Measurements from ENCODE around the gene DDX27. TPM values are rescaled to one million over a fixed set of nuclear protein-coding genes. Genes with fewer than 3 reads are reported as not detected.

Gene DDX27
- total and polyA plus RNA-seq, 2 of the 8 experiments (the other 6 are each of a cell fraction or from before 2014, with no cell fraction given) = 42.7 to 51.0 TPM

GRCh38 chr20:49186535-49187329, 32.5 kb upstream of the DDX27 start:
- DNase-seq (ENCODE audit: low read depth in 1 of 2, low spot score in 2 of 2) (no peak), FAIRE-seq (no peak)
- H4K5ac ChIP-seq (ENCODE audit: insufficient read length, low read depth, low read length) = no peak overlapping the region
- H3K23ac ChIP-seq (ENCODE audit: insufficient read length) = no peak overlapping the region
- 22% methylated on average over 19 of the region's 19 CpGs; no CpG with 5 or more reads in 1 of the 2 experiments for WGBS, 2 experiments (ENCODE audit: extremely low coverage in 1 of 2, insufficient coverage in 1 of 2, insufficient read length in 1 of 2, insufficient replicate concordance in 2 of 2, low coverage in 1 of 2, low lambda C conversion rate in 2 of 2, missing lambda C conversion rate in 1 of 2)
- H2BK12ac ChIP-seq (ENCODE audit: low read depth, low read length) = no peak overlapping the region
- no peak overlapping the region for H2BK20ac ChIP-seq (ENCODE audit: low read length)
- no peaks in the 10 kb centered on the region; a peak in 1 of 8 replicates for H3K36me3 ChIP-seq (ENCODE audit: control insufficient read depth in 2 of 4, insufficient read depth in 4 of 4, low read length in 3 of 4)
- no peak overlapping the region for H2BK120ac ChIP-seq (replicated peaks; ENCODE audit: low read depth, low read length)
- peaks cover 0 to 4% (median 0%) of the 10 kb centered on the region in 4 experiments; a peak in 3 of 7 replicates for H3K4me1 ChIP-seq (replicated peaks in 1 of 4; ENCODE audit: control insufficient read depth in 3 of 4, insufficient read depth in 4 of 4, low read length in 3 of 4)
- H3K14ac ChIP-seq (ENCODE audit: insufficient read length) = no peak overlapping the region
- no peak overlapping the region for H2AK5ac ChIP-seq (ENCODE audit: low read depth, low read length)
- H3K4me3 ChIP-seq (ENCODE audit: extremely low read depth in 1 of 4, insufficient read depth in 2 of 4, low read depth in 3 of 4, low read length in 4 of 4) = peak overlapping the region; percentile 77 to 86 (median 80)
- ChIA-PET CTCF (ENCODE audit: partially characterized antibody) (interaction anchor here (1.1 to 1.6 kb wide), 2 partner anchors 16 to 30 kb away, joined by 3 to 6 read pairs; no protein-coding TSS in a partner anchor), POLR2A (ENCODE audit: partially characterized antibody) (interaction anchor here (1.0 to 2.1 kb wide), 7 partner anchors 9 to 140 kb away, joined by 3 to 8 read pairs (median 5); partner anchors contain the start of gene DDX27)
- no peaks in the 10 kb centered on the region for H3K9me3 ChIP-seq (ENCODE audit: insufficient read depth in 2 of 2, low read depth in 1 of 2, low read length in 1 of 2)
- TF ChIP-seq RBBP5 (IDR thresholded peaks at IDR 0.05; ENCODE audit: borderline replicate concordance, low read depth, low read length) = 0 out of 2 replicates have a peak, but pooled peaks have one; percentile 22
- TF ChIP-seq SIN3A (conservative IDR thresholded peaks at IDR 0.05 in 1 of 2, IDR thresholded peaks at IDR 0.05 in 1 of 2; ENCODE audit: low read depth in 1 of 2, low read length in 2 of 2) = peak; percentile 24 to 39; a peak in 1 of 4 replicates
- no peak for TF ChIP-seq SRF (IDR thresholded peaks at IDR 0.05; ENCODE audit: low read depth, low read length)
- no peak overlapping the region for H2BK15ac ChIP-seq (ENCODE audit: low read length)
- H3K79me2 ChIP-seq (ENCODE audit: control insufficient read depth in 1 of 2, insufficient read depth in 2 of 2, low read length in 2 of 2) = peaks cover 27 to 57% of the 10 kb centered on the region in 2 experiments
- H3K9ac ChIP-seq (replicated peaks in 1 of 4; ENCODE audit: extremely low read depth in 1 of 4, low read depth in 3 of 4, low read length in 3 of 4) = peak overlapping the region in 3 of 4 experiments; percentile 68 to 87 (median 82); a peak in 4 of 7 replicates
- no peak overlapping the region for H4K8ac ChIP-seq (ENCODE audit: extremely low read depth, insufficient read depth, low read length)
- peaks cover 4% of the 10 kb centered on the region for H3K79me1 ChIP-seq (ENCODE audit: low read depth, low read length)
- H3K27me3 ChIP-seq (replicated peaks in 1 of 4; ENCODE audit: control insufficient read depth in 3 of 4, extremely low read depth in 1 of 4, insufficient read depth in 3 of 4, low read length in 3 of 4) = no peaks in the 10 kb centered on the region
- H3K56ac ChIP-seq (replicated peaks; ENCODE audit: insufficient read length, low read depth, low read length) = no peak overlapping the region
- no peak overlapping the region for H2BK5ac ChIP-seq (ENCODE audit: low read depth, low read length)
- H3K27ac ChIP-seq (ENCODE audit: low read depth, low read length) = no peak overlapping the region
- H4K20me1 ChIP-seq (replicated peaks in 1 of 2; ENCODE audit: control insufficient read depth in 1 of 2, insufficient read depth in 2 of 2, low read length in 2 of 2) = peaks cover 7 to 12% of the 10 kb centered on the region in 2 experiments
- no peak overlapping the region for H4K91ac ChIP-seq (replicated peaks; ENCODE audit: insufficient read length, low read length)
- H3K4ac ChIP-seq (replicated peaks; ENCODE audit: insufficient read length, low read depth, low read length) = no peak overlapping the region
- peak overlapping the region; percentile 97 to 99 for H3K4me2 ChIP-seq (ENCODE audit: insufficient read depth in 1 of 2, low read depth in 2 of 2, low read length in 2 of 2)
- H3K23me2 ChIP-seq (ENCODE audit: low read depth, low read length) = peaks cover 8% of the 10 kb centered on the region
- H3K18ac ChIP-seq (ENCODE audit: extremely low read depth, low read length) = no peak overlapping the region
- H2AFZ ChIP-seq (ENCODE audit: low read length) = no peak overlapping the region

Measured in H1 (cell line).